ENCODE measurements around the gene GNA15. TPM values are rescaled to one million over a fixed set of nuclear protein-coding genes. Genes with fewer than 3 reads are reported as not detected.

GNA15 gene
- total RNA-seq, 2 experiments from 2014 or later = 7.5 to 7.8 TPM

DNA sequence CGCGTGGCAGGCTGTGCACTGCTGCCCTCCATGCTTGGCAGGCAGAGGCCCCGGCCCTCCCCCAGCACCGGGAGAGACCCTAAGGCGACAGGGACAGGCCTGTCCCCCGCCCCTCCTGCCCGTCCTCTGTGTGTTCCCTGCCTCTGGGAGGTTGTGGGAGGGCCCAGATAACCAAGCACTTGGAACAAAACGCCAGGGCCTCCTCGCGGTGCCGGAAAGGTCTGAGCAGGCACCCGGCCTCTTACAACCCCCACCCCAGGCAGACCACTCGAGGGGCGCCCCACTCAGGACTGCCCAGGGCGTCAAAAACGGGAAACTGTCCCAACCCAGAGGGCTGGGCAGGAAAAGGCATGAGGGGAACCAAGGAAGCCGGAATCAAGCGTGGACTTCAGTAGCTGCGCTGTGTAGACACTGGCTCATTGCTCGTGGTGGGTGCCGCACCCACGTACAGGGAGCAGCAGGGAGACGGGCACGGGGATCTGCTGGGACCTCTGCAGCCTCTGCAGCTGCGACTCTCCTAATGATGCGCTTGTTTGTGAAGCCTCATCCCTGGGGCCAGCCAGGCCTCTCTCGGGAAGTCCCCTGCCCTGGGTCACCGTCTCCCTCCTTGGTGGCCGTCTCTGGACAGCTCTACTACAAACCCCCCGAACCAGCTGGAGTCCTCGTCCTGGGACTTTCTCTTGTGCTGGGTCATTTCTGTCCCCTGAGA, 21.7 kb upstream of the GNA15 start:
- no peak overlapping the region for H3K27ac Mint-ChIP-seq
- H3K27me3 Mint-ChIP-seq = no peaks in the 10 kb centered on the region
- no peaks in the 10 kb centered on the region for H3K9me3 Mint-ChIP-seq
- H3K36me3 Mint-ChIP-seq = no peaks in the 10 kb centered on the region
- no peak for DNase-seq
- H3K4me3 Mint-ChIP-seq = no peak overlapping the region
- H3K4me1 Mint-ChIP-seq = no peaks in the 10 kb centered on the region

DNA sequence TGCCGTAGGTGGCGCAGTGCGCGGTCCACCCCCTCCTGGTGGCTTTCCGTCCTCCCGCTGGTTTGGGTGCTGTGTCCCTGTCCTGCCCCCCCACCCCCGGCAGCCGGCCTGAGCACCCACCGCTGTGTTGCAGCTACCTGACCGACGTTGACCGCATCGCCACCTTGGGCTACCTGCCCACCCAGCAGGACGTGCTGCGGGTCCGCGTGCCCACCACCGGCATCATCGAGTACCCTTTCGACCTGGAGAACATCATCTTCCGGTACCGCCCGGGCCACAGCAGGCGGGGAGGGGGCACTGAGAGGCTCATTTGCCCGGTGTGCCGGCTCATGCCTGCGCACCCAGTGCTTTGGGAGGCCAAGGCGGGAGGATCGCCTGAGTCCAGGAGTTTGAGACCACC, 21.0 kb upstream of the GNA15 start:
- H3K27me3 Mint-ChIP-seq = no peaks in the 10 kb centered on the region
- no peak overlapping the region for H3K27ac Mint-ChIP-seq
- no peak overlapping the region for H3K4me3 Mint-ChIP-seq
- no peaks in the 10 kb centered on the region for H3K9me3 Mint-ChIP-seq
- no peak for DNase-seq
- no peaks in the 10 kb centered on the region for H3K4me1 Mint-ChIP-seq
- no peaks in the 10 kb centered on the region for H3K36me3 Mint-ChIP-seq

DNA sequence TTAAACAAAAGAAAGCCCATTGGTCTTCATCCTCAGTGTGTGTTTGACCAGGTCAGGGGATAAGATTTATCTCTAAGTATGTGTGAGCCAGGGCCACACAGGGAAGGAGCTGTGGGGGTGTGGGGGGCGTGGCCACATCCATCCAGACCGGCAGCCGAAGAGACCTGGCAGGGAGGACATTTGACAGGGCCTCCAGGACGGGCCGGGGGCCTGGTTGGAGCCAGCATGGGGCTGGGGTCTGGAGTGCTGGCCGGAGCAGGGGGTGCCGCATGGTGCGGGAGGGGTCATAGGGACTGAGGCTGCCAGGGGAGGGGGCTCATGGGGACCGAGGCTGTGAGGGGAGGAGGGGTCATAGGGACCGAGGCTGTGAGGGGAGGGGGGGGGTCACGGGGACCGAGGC, 20.4 kb upstream of the GNA15 start:
- Mint-ChIP-seq H3K36me3 (no peaks in the 10 kb centered on the region), H3K9me3 (no peaks in the 10 kb centered on the region), H3K27ac (no peak overlapping the region), H3K4me3 (no peak overlapping the region), H3K27me3 (no peaks in the 10 kb centered on the region), H3K4me1 (no peaks in the 10 kb centered on the region)
- DNase-seq = no peak

DNA sequence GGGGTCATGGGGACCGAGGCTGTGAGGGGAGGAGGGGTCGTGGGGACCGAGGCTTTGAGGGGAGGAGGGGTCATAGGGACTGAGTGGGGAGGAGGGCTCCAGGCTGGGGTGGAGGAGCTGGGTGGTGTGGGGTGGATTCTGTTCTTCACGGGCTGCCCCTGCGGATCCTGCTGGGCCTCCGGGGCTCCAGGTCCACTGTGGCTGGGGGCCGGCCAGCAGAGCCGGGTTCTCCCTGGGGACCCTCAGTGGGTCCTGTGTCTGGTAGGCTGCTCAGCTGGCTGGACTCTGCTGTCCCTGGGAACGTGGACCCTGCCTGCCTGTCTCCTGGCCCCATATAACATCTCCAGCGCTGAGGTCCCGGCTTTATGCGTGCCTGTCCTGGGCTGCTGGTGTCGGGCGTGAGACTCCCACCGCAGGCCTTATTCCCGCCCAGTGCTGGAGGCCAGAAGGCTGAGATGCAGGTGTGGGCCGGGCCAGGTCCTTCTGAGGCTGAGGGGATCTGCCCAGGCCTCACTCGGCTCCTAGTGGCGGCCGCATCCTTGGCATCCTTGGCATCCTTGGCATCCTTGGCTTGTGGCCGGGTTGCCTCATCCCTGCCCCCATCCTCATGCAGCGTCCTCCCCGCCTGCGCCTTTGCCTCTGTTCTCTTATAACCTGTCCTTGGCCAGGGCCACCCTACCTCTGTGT, 19.8 kb upstream of the GNA15 start:
- DNase-seq = no peak
- Mint-ChIP-seq H3K4me1 (no peaks in the 10 kb centered on the region), H3K27ac (no peak overlapping the region), H3K27me3 (no peaks in the 10 kb centered on the region), H3K9me3 (no peaks in the 10 kb centered on the region), H3K4me3 (no peak overlapping the region), H3K36me3 (no peaks in the 10 kb centered on the region)

DNA sequence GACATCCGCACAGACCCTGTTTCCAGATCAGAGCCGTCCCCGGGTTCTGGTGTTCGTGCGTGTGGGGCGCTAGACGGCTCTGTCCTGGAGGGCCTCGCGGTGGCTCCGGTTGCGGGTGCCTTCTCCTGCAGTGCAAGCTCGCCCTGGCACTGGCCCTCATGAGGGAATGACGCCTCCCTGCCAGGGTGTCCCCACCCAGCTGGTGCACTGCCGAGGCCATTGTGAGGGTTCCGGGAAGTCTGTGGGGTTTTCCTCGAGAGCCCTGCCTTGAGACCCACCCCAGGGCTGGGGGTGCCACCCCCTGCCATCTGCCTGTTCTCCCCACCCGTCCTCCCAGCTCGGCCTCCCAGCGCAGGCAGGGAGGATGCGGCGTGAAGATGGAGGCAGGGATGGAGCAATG, 19.2 kb upstream of the GNA15 start:
- no peak overlapping the region for H3K4me3 Mint-ChIP-seq
- H3K36me3 Mint-ChIP-seq = no peaks in the 10 kb centered on the region
- no peaks in the 10 kb centered on the region for H3K4me1 Mint-ChIP-seq
- no peak overlapping the region for H3K27ac Mint-ChIP-seq
- no peaks in the 10 kb centered on the region for H3K27me3 Mint-ChIP-seq
- no peaks in the 10 kb centered on the region for H3K9me3 Mint-ChIP-seq
- DNase-seq = no peak

DNA sequence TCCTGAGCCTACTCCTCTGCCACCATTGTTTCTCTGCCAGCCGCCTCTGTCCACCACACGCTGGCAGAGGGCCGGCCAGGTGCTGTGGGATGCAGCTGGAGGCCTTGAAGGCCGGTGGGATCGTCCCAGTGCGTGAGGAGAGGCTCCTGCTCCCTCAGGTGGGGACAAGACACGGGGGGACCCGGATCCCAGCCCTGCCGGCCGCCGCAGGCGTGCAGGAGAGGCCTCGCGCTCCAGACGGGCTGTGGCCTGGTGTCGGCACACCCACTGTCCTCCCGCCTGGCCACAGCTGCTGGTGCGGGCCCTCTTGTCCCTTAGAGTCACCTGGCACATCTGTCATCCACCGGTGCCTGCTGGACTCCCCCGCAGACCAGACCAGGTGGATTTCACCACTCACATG, 18.1 kb upstream of the GNA15 start:
- no peak overlapping the region for H3K27ac Mint-ChIP-seq
- no peaks in the 10 kb centered on the region for H3K4me1 Mint-ChIP-seq
- no peaks in the 10 kb centered on the region for H3K27me3 Mint-ChIP-seq
- no peaks in the 10 kb centered on the region for H3K9me3 Mint-ChIP-seq
- H3K36me3 Mint-ChIP-seq = no peaks in the 10 kb centered on the region
- no peak for DNase-seq
- H3K4me3 Mint-ChIP-seq = no peak overlapping the region

DNA sequence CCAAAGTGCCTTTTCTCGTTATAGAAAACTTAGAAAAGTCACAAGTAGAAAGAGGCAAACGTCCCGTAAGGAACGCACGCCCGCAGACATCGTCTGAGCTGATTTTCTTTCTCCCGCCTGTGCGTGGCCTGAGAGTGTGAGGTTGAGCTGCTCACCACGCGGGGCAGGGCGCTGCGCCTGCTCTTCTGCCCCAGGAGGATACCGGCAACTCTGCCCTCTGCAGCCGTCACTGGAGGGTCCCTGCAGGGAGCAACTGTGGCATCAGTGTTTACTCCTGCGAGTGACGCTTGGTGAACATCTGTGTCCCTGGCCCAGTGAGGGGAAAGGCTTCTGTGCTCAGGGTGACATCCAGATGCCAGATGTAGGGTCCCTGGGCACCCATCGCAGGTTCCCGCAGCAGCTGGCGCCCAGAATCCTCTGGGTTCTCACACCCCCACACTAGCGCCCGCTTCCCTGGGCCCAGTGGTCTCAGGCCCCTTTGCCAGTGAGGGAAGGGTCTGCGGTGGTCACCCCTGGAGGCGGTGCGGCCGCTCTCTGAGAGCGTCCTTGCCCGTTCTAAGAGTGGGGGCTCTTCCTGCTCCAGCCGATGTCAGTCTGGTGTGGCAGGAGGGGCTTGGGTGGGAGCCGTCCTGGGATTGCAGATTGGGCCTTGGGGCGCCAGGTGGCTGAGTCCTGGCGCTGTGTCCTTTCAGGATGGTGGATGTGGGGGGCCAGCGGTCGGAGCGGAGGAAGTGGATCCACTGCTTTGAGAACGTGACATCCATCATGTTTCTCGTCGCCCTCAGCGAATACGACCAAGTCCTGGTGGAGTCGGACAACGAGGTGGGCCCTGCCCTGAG, 17.4 kb upstream of the GNA15 start:
- no peak overlapping the region for H3K27ac Mint-ChIP-seq
- no peak overlapping the region for H3K4me3 Mint-ChIP-seq
- no peak for DNase-seq
- H3K4me1 Mint-ChIP-seq = no peaks in the 10 kb centered on the region
- H3K27me3 Mint-ChIP-seq = no peaks in the 10 kb centered on the region
- no peaks in the 10 kb centered on the region for H3K9me3 Mint-ChIP-seq
- no peaks in the 10 kb centered on the region for H3K36me3 Mint-ChIP-seq

DNA sequence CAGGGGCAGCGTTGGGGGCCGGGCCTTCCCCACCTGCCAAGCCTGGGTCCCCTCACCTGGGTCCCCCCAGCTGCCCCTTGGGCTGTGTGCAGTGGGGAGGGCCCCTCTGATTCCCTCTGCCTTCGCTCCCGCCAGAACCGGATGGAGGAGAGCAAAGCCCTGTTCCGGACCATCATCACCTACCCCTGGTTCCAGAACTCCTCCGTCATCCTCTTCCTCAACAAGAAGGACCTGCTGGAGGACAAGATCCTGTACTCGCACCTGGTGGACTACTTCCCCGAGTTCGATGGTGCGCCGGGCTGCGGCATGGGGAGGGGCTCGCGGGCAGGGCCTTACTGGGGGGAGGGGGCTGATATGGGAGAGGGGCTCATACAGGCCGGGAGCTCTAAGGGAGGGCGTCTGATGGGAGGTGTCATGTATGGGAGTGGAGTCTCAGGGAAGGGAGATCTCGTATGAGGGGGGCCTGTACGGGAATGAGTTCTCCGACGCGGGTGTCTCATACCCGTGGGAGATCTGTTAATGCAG, 16.7 kb upstream of the GNA15 start:
- Mint-ChIP-seq H3K27ac (no peak overlapping the region), H3K9me3 (no peaks in the 10 kb centered on the region), H3K36me3 (no peaks in the 10 kb centered on the region), H3K4me3 (no peak overlapping the region), H3K27me3 (no peaks in the 10 kb centered on the region), H3K4me1 (no peaks in the 10 kb centered on the region)
- DNase-seq = no peak

DNA sequence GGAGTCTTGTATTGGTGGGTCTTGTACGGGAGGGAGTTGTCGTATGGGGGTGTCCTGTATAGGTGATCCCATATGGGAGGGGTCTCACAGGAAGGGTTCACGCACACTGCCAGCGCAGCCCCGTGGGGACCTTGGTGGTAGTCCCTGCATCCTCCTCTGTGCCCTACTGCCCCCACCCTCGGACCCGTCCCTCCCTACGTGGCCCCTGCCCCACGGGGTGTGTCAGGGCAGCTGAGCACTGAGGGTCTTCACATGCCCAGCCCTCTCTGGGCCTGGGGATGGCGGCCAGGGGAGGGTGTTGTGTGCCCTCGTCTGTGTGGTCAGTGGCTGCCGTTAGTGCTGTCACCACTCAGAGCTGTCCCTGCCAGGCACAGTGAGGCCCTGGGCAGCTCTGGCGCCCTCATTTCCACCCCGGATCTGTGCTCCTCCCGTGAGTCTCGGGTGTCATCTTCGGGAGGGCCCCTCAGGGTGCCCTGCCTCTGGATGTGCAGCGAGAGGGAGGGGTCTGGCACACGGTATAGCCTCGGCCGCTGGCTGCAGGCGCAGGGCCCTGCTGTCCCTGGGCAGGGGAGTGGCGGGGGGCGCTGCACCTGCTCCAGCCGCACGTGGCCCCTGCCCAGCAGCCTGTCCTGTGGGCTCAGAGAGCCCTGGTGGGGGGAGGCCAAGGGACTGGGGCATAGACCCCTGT, 16.0 kb upstream of the GNA15 start:
- Mint-ChIP-seq H3K36me3 (no peaks in the 10 kb centered on the region), H3K4me3 (no peak overlapping the region), H3K4me1 (no peaks in the 10 kb centered on the region), H3K9me3 (no peaks in the 10 kb centered on the region), H3K27ac (no peak overlapping the region), H3K27me3 (peaks cover 5% of the 10 kb centered on the region)
- DNase-seq = no peak

DNA sequence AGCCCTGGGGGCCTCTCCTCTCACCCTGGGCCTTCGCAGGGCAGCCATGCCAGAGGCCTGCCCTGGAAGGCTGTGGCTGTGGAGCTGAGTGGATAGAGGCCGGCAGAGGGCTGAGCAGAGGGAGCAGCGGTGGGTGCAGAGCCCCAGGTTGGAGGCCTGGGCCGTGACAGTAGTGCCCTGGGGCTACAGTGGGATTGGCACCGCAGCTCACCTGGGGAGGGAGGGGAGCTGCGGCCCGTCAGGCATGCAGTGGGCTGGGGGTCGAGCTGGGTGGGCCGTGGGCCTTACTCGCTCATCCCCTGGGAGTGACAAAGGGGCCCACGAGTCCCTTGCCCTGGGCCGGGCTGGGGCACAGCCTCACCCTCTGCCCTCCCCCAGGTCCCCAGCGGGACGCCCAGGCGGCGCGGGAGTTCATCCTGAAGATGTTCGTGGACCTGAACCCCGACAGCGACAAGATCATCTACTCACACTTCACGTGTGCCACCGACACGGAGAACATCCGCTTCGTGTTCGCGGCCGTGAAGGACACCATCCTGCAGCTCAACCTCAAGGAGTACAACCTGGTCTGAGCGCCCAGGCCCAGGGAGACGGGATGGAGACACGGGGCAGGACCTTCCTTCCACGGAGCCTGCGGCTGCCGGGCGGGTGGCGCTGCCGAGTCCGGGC, 15.1 kb upstream of the GNA15 start:
- H3K4me1 Mint-ChIP-seq = peaks cover 2% of the 10 kb centered on the region
- H3K36me3 Mint-ChIP-seq = no peaks in the 10 kb centered on the region
- H3K27me3 Mint-ChIP-seq = peaks cover 5% of the 10 kb centered on the region
- H3K4me3 Mint-ChIP-seq = no peak overlapping the region
- no peak for DNase-seq
- H3K27ac Mint-ChIP-seq = no peak overlapping the region
- H3K9me3 Mint-ChIP-seq = no peaks in the 10 kb centered on the region

DNA sequence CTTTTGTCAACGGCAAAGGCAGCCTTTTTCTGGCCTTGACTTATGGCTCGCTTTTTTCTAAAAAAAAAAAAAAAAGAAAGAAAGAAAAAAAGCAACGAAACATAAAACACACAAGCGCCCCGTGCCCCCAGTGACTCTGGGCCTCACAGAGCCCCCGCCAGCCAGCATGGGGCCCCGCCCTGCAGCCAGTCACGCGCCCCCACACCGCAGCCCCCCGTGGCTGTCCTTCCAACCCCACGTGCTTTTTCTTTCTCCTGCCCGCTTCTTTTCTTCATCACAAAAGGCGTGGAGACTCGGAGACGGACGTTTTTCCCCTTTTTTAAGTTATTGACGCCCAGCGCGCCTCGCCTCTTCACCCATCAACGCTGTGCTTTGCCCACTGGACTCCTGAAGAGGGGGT, 14.4 kb upstream of the GNA15 start:
- Mint-ChIP-seq H3K27ac (no peak overlapping the region), H3K36me3 (no peaks in the 10 kb centered on the region), H3K4me1 (peaks cover 2% of the 10 kb centered on the region), H3K4me3 (no peak overlapping the region), H3K27me3 (peaks cover 5% of the 10 kb centered on the region), H3K9me3 (no peaks in the 10 kb centered on the region)
- no peak for DNase-seq

DNA sequence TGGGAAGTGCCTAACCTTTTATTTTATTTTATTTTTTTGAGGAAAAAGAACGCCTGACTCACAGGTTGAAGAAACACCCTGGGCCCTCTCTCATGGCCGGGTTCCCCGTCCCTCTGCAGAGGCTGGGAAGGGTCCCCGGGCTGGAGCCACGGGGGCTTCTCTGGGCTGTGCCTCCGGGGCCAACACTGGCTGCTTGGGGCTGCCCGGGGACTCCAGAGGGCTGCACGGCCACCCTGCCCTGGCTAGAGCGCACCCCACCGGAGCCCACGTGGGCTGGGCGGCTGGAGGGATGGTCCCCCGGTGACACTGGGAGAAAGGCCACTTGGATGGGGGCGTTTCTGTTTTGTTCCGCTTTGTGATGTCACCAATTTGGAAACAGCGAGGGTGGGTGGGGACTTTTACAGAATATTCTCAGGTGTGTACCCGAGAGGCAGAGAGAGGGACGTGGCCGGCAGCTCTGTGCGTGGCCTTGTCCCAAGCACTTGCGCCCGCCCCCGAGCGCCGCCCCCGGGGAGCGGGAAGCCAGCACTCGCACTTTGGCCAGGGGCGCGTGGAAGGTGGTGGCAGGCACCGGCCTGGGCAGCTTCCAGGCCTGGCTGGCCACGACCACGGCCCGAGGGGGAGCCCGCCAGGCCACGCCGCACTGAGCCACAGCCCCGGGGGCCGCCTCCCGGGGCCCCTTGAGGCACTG, 13.9 kb upstream of the GNA15 start:
- H3K36me3 Mint-ChIP-seq = no peaks in the 10 kb centered on the region
- H3K4me1 Mint-ChIP-seq = peaks cover 2% of the 10 kb centered on the region

DNA sequence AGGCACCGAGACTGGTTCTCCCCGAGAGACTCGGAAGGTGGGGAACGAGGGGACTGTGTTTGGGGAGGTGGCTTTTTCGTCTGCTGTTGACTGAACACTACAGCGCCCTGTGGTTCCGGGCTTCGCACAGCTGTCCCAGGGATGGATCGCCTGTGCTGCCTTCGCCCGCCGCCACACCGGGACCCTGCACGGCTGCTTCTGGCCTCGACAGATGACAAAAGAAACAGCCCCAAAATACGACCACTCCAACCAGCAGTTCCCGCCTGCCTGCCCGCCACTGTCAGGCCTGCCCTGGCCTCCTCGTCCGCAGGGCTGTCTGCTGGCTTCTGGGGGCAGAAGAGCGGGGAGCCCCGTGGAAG, 13.3 kb upstream of the GNA15 start:
- Mint-ChIP-seq H3K9me3 (no peaks in the 10 kb centered on the region), H3K27ac (no peak overlapping the region), H3K27me3 (peaks cover 5% of the 10 kb centered on the region), H3K4me3 (no peak overlapping the region), H3K36me3 (no peaks in the 10 kb centered on the region), H3K4me1 (peaks cover 2% of the 10 kb centered on the region)
- no peak for DNase-seq

More for the DNA sequence above, 13.9 kb upstream of the GNA15 start:
- no peak overlapping the region for H3K27ac Mint-ChIP-seq
- H3K27me3 Mint-ChIP-seq = peaks cover 5% of the 10 kb centered on the region
- H3K9me3 Mint-ChIP-seq = no peaks in the 10 kb centered on the region
- no peak for DNase-seq
- no peak overlapping the region for H3K4me3 Mint-ChIP-seq

DNA sequence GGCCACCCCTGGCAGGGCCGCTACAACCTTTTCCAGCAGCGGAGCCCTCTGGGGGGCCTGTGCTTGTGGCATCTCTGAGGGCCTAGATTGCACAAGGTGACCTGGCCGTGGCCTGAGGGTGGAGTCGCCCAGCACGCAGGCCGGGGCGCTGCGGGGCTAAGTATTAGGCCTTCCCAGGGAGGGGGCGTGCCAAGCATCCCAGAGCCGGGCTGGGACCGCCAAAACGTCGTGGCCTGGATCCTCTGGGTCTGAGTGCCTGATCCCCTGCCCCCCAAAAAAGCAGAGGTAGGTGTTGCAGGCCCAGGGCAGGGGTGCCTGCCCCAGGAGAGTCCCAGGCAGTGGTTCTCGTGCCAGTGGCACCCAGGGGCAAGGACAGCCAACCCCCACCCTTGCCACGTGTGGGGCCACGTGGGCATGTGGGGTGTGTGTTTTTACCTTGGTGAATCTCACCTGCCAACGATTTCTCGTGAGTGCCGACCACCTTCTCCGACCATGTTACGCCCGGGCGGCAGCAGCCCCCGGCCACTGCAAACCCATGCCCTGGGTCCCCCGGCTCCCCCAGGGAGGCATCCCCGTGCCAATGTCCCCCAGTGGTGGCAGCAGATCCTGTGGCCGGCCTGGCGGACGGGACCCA, 12.6 kb upstream of the GNA15 start:
- Mint-ChIP-seq H3K27ac (no peak overlapping the region), H3K4me1 (peaks cover 2% of the 10 kb centered on the region), H3K27me3 (peaks cover 5% of the 10 kb centered on the region), H3K36me3 (no peaks in the 10 kb centered on the region), H3K4me3 (no peak overlapping the region), H3K9me3 (no peaks in the 10 kb centered on the region)
- DNase-seq = no peak

Measured in activated naive CD8-positive, alpha-beta T cell treated with anti-CD3 and anti-CD28 coated beads for 36 hours (primary cell).